Smooth muscle cell (in vitro differentiated cells): ENCODE measurements around the gene MIOX. TPM values are rescaled to one million over a fixed set of nuclear protein-coding genes. Genes with fewer than 3 reads are reported as not detected.

Experiments used
- DNase-seq: peaks from one replicate; lab custom pipeline; 2025; ENCODE audit not compliant: unreplicated experiment; lab: John Stamatoyannopoulos, UW
- H2AFZ ChIP-seq: fragments of 200-600 bp; sonication (generic); 2 replicates; pipeline ENCODE4 v1.6.0; 2016; ENCODE audit warnings: antibody characterized with exemption, low read depth, mild to moderate bottlenecking
- H3F3A ChIP-seq: fragments of 200-600 bp; sonication (generic); 2 replicates; pipeline ENCODE4 v1.6.0; 2017; ENCODE audit warnings: antibody characterized with exemption, low read depth
- H3K27ac ChIP-seq: fragments of 200-600 bp; sonication (generic); 2 replicates; pipeline ENCODE4 v1.5.1; 2016; ENCODE audit warnings: low read depth, mild to moderate bottlenecking
- H3K27me3 ChIP-seq: fragments of 200-600 bp; sonication (generic); 2 replicates; pipeline ENCODE4 v1.6.1; 2016; ENCODE audit warnings: low read depth, mild to moderate bottlenecking
- H3K36me3 ChIP-seq: fragments of 200-600 bp; sonication (generic); 2 replicates; pipeline ENCODE4 v1.5.1; 2016; ENCODE audit warnings: low read depth
- H3K4me1 ChIP-seq: fragments of 200-600 bp; sonication (generic); 2 replicates; pipeline ENCODE4 v1.5.1; 2016; ENCODE audit warnings: low read depth
- H3K4me2 ChIP-seq: fragments of 200-600 bp; sonication (generic); 2 replicates; pipeline ENCODE4 v1.6.0; 2016; ENCODE audit warnings: mild to moderate bottlenecking
- H3K4me3 ChIP-seq: fragments of 200-600 bp; sonication (generic); 2 replicates; pipeline ENCODE4 v1.5.1; 2016; ENCODE audit warnings: mild to moderate bottlenecking
- H3K79me2 ChIP-seq: fragments of 200-600 bp; sonication (generic); 2 replicates; pipeline ENCODE4 v1.6.0; 2016; ENCODE audit warnings: low read depth, mild to moderate bottlenecking
- H3K9ac ChIP-seq: fragments of 200-600 bp; sonication (generic); 2 replicates; pipeline ENCODE4 v1.6.0; 2016; ENCODE audit warnings: low read depth
- H3K9me3 ChIP-seq: fragments of 200-600 bp; sonication (generic); replicated peaks from 2 replicates; pipeline ENCODE4 v1.5.1; 2016; ENCODE audit warnings: low read depth
- H4K20me1 ChIP-seq: fragments of 200-600 bp; sonication (generic); 2 replicates; pipeline ENCODE4 v1.6.0; 2016; ENCODE audit warnings: low read depth
- CTCF ChIP-seq: fragments of 200-600 bp; sonication (generic); IDR thresholded peaks from 2 replicates; pipeline ENCODE4 v1.5.1; 2017; ENCODE audit warnings: borderline replicate concordance, mild to moderate bottlenecking, antibody characterized with exemption; ENCODE audit not compliant: insufficient read depth, poor library complexity, severe bottlenecking
- WGBS: methylation state at CpG from one replicate; pipeline ENCODE4 v1.1.7; 2016; ENCODE audit warnings: low lambda C conversion rate; 5-methylcytosine and 5-hydroxymethylcytosine counted together
- polyA plus RNA-seq: library from polyadenylated mRNA; unstranded; fragments of >200 nt; fragmentation: Nextera tagmentation; extraction: Ambion mirVana; gene quantifications from 2 replicates; pipeline ENCODE4 v1.2.1, GENCODE V29; 2016
- total RNA-seq: library from RNA; depleted of rRNA; stranded (reverse); fragments of >200 nt; gene quantifications from 2 replicates; pipeline ENCODE4 v1.2.3, GENCODE V29; 2014

Gene MIOX
- total and polyA plus RNA-seq, 2 experiments from 2014 or later = 0.49 TPM; not detected in 1

- H3K4me2 ChIP-seq = peak within 1 kb of the TSS; percentile 94
- peaks cover 47% of the 10 kb centered on the region for H3K79me2 ChIP-seq
- no peaks in the 10 kb centered on the region for H3K27me3 ChIP-seq
- peak within 1 kb of the TSS; percentile 74 for H2AFZ ChIP-seq
- no peak for TF ChIP-seq CTCF
- WGBS = 13% methylated on average over 24 of the region's 97 CpGs
- peak within 1 kb of the TSS; percentile 94 for H3K4me3 ChIP-seq
- H3K36me3 ChIP-seq = no peaks in the 10 kb centered on the region
- H3K4me1 ChIP-seq = peaks cover 15% of the 10 kb centered on the region
- no peaks in the 10 kb centered on the region for H3K9me3 ChIP-seq
- H3F3A ChIP-seq = no peaks in the 10 kb centered on the region
- peaks cover 46% of the 10 kb centered on the region for H4K20me1 ChIP-seq
- H3K9ac ChIP-seq = peak within 1 kb of the TSS; percentile 89
- H3K27ac ChIP-seq = peak within 1 kb of the TSS; percentile 68
- DNase-seq = peak; percentile 67
These were observed 11.7 kb upstream of the MIOX start, which contains the start of gene SBF1 for GRCh38 chr22:50474710-50475651. SBF1 (minus strand) TSS chr22:50475035; CDS start chr22:50474840, 195 bp downstream.

- no peaks in the 10 kb centered on the region for H3K9me3 ChIP-seq
- H3K27me3 ChIP-seq = no peaks in the 10 kb centered on the region
- no peak overlapping the region for H3K27ac ChIP-seq
- no peak for TF ChIP-seq CTCF
- peak overlapping the region; percentile 64 for H3K9ac ChIP-seq
- H3K4me3 ChIP-seq = peak overlapping the region; percentile 94
- H3F3A ChIP-seq = no peaks in the 10 kb centered on the region
- peaks cover 12% of the 10 kb centered on the region for H3K4me1 ChIP-seq
- H3K36me3 ChIP-seq = no peaks in the 10 kb centered on the region
- no peak overlapping the region for H2AFZ ChIP-seq
- H4K20me1 ChIP-seq = peaks cover 39% of the 10 kb centered on the region
- DNase-seq = no peak
- peak overlapping the region; percentile 94 for H3K4me2 ChIP-seq
- peaks cover 40% of the 10 kb centered on the region for H3K79me2 ChIP-seq
- WGBS = 95% methylated on average over 6 of the region's 6 CpGs
These were observed 11.0 kb upstream of the MIOX start for GRCh38 chr22:50475652-50476002.

- Histone ChIP-seq H3K4me3 (no peak overlapping the region), H3K4me2 (no peak overlapping the region), H4K20me1 (peaks cover 27% of the 10 kb centered on the region), H3K79me2 (peaks cover 30% of the 10 kb centered on the region), H3K36me3 (no peaks in the 10 kb centered on the region), H3K27ac (no peak overlapping the region), H3K9ac (no peak overlapping the region), H3K4me1 (peaks cover 12% of the 10 kb centered on the region), H3K9me3 (no peaks in the 10 kb centered on the region), H3F3A (no peaks in the 10 kb centered on the region), H3K27me3 (no peaks in the 10 kb centered on the region), H2AFZ (no peak overlapping the region)
- no peak for DNase-seq
- TF ChIP-seq CTCF = no peak
- WGBS = 88% methylated on average over 7 of the region's 7 CpGs
These were observed 9.8 kb upstream of the MIOX start for GRCh38 chr22:50476868-50477267.

GRCh38 chr22:50477923-50478322, 8.7 kb upstream of the MIOX start:
- H3K4me2 ChIP-seq = no peak overlapping the region
- H3K27ac ChIP-seq = no peak overlapping the region
- H3K4me1 ChIP-seq = peaks cover 16% of the 10 kb centered on the region
- H3K4me3 ChIP-seq = no peak overlapping the region
- DNase-seq = no peak
- peaks cover 16% of the 10 kb centered on the region for H4K20me1 ChIP-seq
- no peak overlapping the region for H2AFZ ChIP-seq
- TF ChIP-seq CTCF = no peak
- WGBS = 92% methylated on average over 12 of the region's 12 CpGs
- H3K36me3 ChIP-seq = no peaks in the 10 kb centered on the region
- H3K9ac ChIP-seq = no peak overlapping the region
- no peaks in the 10 kb centered on the region for H3K27me3 ChIP-seq
- H3K79me2 ChIP-seq = peaks cover 22% of the 10 kb centered on the region
- H3K9me3 ChIP-seq = no peaks in the 10 kb centered on the region
- no peaks in the 10 kb centered on the region for H3F3A ChIP-seq
